ENCODE measurements around the gene COG2.

The COG2 gene

GRCh38 chr1:230691615-230692014 is 49.3 kb downstream of the COG2 start:
- TF ChIP-seq CTCF (IDR thresholded peaks at IDR 0.05; ENCODE audit: insufficient read depth, low read length, poor library complexity, severe bottlenecking): no peak
- no peak overlapping the region for H3K4me3 ChIP-seq (replicated peaks; ENCODE audit: low read depth, low read length)
- no peaks in the 10 kb centered on the region for H3K27me3 ChIP-seq (replicated peaks; ENCODE audit: control insufficient read depth, insufficient read depth, low read length)
- no peak for DNase-seq (ENCODE audit: extremely low read depth, insufficient read length)
- peaks cover 27% of the 10 kb centered on the region for H3K36me3 ChIP-seq (ENCODE audit: control insufficient read depth, insufficient read depth, low read length)

GRCh38 chr1:230693221-230693620 is 50.9 kb downstream of the COG2 start:
- Histone ChIP-seq H3K36me3 (ENCODE audit: control insufficient read depth, insufficient read depth, low read length) (peaks cover 25% of the 10 kb centered on the region), H3K27me3 (replicated peaks; ENCODE audit: control insufficient read depth, insufficient read depth, low read length) (no peaks in the 10 kb centered on the region), H3K4me3 (replicated peaks; ENCODE audit: low read depth, low read length) (no peak overlapping the region)
- DNase-seq (ENCODE audit: extremely low read depth, insufficient read length): no peak
- no peak for TF ChIP-seq CTCF (IDR thresholded peaks at IDR 0.05; ENCODE audit: insufficient read depth, low read length, poor library complexity, severe bottlenecking)

GRCh38 chr1:230693777-230694176 is 51.5 kb downstream of the COG2 start:
- no peak overlapping the region for H3K4me3 ChIP-seq (replicated peaks; ENCODE audit: low read depth, low read length)
- peaks cover 23% of the 10 kb centered on the region for H3K36me3 ChIP-seq (ENCODE audit: control insufficient read depth, insufficient read depth, low read length)
- no peak for TF ChIP-seq CTCF (IDR thresholded peaks at IDR 0.05; ENCODE audit: insufficient read depth, low read length, poor library complexity, severe bottlenecking)
- no peak for DNase-seq (ENCODE audit: extremely low read depth, insufficient read length)
- no peaks in the 10 kb centered on the region for H3K27me3 ChIP-seq (replicated peaks; ENCODE audit: control insufficient read depth, insufficient read depth, low read length)

GRCh38 chr1:230694464-230694863 is 52.2 kb downstream of the COG2 start:
- Histone ChIP-seq H3K4me3 (replicated peaks; ENCODE audit: low read depth, low read length) (no peak overlapping the region), H3K27me3 (replicated peaks; ENCODE audit: control insufficient read depth, insufficient read depth, low read length) (no peaks in the 10 kb centered on the region), H3K36me3 (ENCODE audit: control insufficient read depth, insufficient read depth, low read length) (peaks cover 21% of the 10 kb centered on the region)
- no peak for TF ChIP-seq CTCF (IDR thresholded peaks at IDR 0.05; ENCODE audit: insufficient read depth, low read length, poor library complexity, severe bottlenecking)
- no peak for DNase-seq (ENCODE audit: extremely low read depth, insufficient read length)

GRCh38 chr1:230694991-230695390 is 52.7 kb downstream of the COG2 start:
- Histone ChIP-seq H3K36me3 (ENCODE audit: control insufficient read depth, insufficient read depth, low read length) (peaks cover 17% of the 10 kb centered on the region), H3K4me3 (replicated peaks; ENCODE audit: low read depth, low read length) (no peak overlapping the region), H3K27me3 (replicated peaks; ENCODE audit: control insufficient read depth, insufficient read depth, low read length) (no peaks in the 10 kb centered on the region)
- no peak for DNase-seq (ENCODE audit: extremely low read depth, insufficient read length)
- TF ChIP-seq CTCF (IDR thresholded peaks at IDR 0.05; ENCODE audit: insufficient read depth, low read length, poor library complexity, severe bottlenecking): no peak

GRCh38 chr1:230696218-230696617 is 53.9 kb downstream of the COG2 start:
- peaks cover 15% of the 10 kb centered on the region for H3K36me3 ChIP-seq (ENCODE audit: control insufficient read depth, insufficient read depth, low read length)
- DNase-seq (ENCODE audit: extremely low read depth, insufficient read length): no peak
- H3K27me3 ChIP-seq (replicated peaks; ENCODE audit: control insufficient read depth, insufficient read depth, low read length): no peaks in the 10 kb centered on the region
- no peak for TF ChIP-seq CTCF (IDR thresholded peaks at IDR 0.05; ENCODE audit: insufficient read depth, low read length, poor library complexity, severe bottlenecking)
- no peak overlapping the region for H3K4me3 ChIP-seq (replicated peaks; ENCODE audit: low read depth, low read length)

Data from GM06990 (cell line).